ENCODE results near the gene VPS11. TPM values are rescaled to one million over a fixed set of nuclear protein-coding genes. Genes with fewer than 3 reads are reported as not detected.

The VPS11 gene
- total RNA-seq (ENCODE audit: unreplicated experiment): 32.7 TPM
- long read RNA-seq, transcript VPS11-208 (16 exons, 3,313 nt): major isoform, 7 of 10 reads
- long read RNA-seq, partial matches to known transcripts: 3 of 10 reads
- long read RNA-seq, other reads (novel, unspliced or antisense): 0 of 10 reads

DNA sequence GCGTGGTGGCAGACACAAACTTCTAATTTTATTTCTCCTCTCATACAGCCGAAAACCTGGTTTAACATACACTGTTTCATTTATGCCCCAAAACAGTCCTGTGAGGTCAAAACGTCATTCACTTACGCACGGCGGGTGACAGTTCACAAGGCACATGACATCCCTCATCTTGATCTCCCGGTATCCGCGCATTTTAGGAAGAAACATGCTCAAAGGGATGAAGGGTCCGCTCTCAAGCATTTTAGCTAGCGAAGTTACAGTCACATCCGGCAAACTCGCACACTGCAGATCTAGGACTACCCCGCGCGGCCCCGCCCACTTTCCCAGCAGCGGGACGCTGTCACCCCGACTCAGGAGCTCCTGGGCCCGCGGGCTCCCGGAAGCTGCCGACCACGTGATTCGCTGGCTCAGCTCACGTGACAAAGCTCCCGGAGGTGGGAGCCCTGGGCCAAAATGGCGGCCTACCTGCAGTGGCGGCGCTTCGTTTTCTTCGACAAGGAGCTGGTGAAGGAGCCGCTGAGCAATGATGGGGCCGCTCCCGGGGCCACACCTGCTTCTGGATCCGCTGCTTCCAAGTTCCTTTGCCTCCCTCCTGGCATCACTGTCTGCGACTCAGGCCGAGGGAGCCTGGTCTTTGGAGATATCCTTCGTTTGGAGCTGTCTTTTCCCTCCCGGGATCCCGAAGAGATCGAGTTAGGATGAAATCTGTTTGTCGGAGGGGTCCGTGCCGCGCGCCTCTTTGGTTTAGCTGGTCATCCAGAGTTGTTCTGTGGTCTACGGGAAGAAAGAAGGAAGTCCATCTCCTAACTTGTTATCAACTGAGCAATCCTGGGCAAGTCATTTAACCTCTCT lies at the start of gene VPS11:
TSS of gene VPS11 (plus strand) at position 448 of the 852 bp plus-strand sequence. CDS start at position 454, 6 bp downstream.
- H3K27ac Mint-ChIP-seq (ENCODE audit: unreplicated experiment): peak within 1 kb of the TSS; percentile 92
- peaks cover 7% of the 10 kb centered on the region for H3K27me3 Mint-ChIP-seq (ENCODE audit: unreplicated experiment)
- DNase-seq (ENCODE audit: low spot score): peak; percentile 95
- peak within 1 kb of the TSS; percentile 99 for H3K4me3 Mint-ChIP-seq (ENCODE audit: unreplicated experiment)
- H3K4me1 Mint-ChIP-seq (ENCODE audit: unreplicated experiment): peaks cover 14% of the 10 kb centered on the region
- no peaks in the 10 kb centered on the region for H3K9me3 Mint-ChIP-seq (ENCODE audit: unreplicated experiment)
- H3K36me3 Mint-ChIP-seq (ENCODE audit: low read depth, unreplicated experiment): peaks cover 8% of the 10 kb centered on the region
- no peak for TF ChIP-seq CTCF (IDR thresholded peaks at IDR 0.05; ENCODE audit: unreplicated experiment)

DNA sequence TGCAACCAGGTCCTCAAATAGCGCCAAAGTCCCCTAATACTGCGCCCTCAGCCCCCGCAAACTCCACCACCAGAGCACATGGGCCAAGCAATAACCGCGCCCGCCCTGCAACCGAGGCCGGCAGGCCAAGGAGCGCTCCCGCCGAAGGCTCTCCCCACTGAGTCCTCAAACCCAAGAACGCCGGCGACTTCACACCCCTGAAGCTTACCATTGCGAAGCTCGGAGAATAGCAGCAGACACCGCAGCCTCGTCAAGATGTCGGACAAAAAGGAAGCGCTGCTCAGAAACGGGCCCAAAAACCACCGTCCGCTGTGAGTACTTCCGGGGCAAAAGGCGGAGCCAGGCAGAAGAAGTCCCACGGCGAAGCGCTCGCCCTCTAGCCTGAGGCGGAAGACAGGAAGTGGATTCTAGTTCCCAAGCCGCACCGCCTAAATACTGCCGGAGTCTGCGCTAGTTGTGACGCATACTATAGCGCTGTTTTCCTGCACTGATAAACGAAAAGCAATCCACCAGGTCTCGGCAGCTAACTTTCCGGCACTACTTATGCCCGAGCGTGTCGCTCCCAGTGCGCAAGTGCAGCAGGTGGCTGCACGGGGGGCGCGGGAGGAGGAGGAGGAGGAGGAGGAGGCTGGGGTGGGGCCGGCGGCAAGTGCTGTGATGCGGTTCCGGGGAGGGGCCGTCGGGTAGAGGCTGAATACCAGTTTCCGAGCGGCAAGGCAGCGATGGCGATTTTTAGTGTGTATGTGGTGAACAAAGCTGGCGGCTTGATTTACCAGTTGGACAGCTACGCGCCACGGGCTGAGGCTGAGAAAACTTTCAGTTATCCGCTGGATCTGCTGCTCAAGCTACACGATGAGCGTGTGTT lies 49.3 kb upstream of the VPS11 start, which contains the start of the genes RPS25 and TRAPPC4:
TSS of gene RPS25 (minus strand) at position 270 of the 865 bp plus-strand sequence. CDS start at position 211, 59 bp downstream.
TSS of gene TRAPPC4 (plus strand) at position 693 of the 865 bp plus-strand sequence. CDS start at position 723, 30 bp downstream.
- peaks cover 4% of the 10 kb centered on the region for H3K27me3 Mint-ChIP-seq (ENCODE audit: unreplicated experiment)
- H3K36me3 Mint-ChIP-seq (ENCODE audit: low read depth, unreplicated experiment): peaks cover 25% of the 10 kb centered on the region
- no peaks in the 10 kb centered on the region for H3K9me3 Mint-ChIP-seq (ENCODE audit: unreplicated experiment)
- peak within 1 kb of the TSS; percentile 100 for H3K4me3 Mint-ChIP-seq (ENCODE audit: unreplicated experiment)
- peak within 1 kb of the TSS; percentile 86 for H3K27ac Mint-ChIP-seq (ENCODE audit: unreplicated experiment)
- H3K4me1 Mint-ChIP-seq (ENCODE audit: unreplicated experiment): peaks cover 14% of the 10 kb centered on the region
- peak; percentile 88 for DNase-seq (ENCODE audit: low spot score)
- no peak for TF ChIP-seq CTCF (IDR thresholded peaks at IDR 0.05; ENCODE audit: unreplicated experiment)

DNA sequence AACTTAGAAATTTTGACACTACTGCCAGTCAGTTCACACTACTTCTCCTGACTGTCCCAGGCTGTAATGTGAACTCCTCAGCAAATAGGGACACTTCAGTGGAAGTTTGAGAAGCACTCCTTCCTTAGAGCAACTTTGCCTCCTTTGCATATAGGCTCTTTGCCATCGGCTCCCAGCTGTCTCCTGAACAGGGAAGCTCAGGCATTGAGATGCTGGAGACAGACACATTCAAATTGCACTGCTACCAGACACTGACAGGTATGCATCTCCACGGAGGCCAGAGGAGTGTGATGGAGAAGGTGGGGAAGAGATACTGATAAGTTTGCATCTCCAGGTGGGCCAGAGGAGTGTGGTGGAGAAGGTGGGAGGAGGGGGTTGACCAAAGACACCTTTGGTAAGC lies 47.6 kb upstream of the VPS11 start:
- H3K9me3 Mint-ChIP-seq (ENCODE audit: unreplicated experiment): no peaks in the 10 kb centered on the region
- peak overlapping the region; percentile 100 for H3K4me3 Mint-ChIP-seq (ENCODE audit: unreplicated experiment)
- peaks cover 32% of the 10 kb centered on the region for H3K36me3 Mint-ChIP-seq (ENCODE audit: low read depth, unreplicated experiment)
- TF ChIP-seq CTCF (IDR thresholded peaks at IDR 0.05; ENCODE audit: unreplicated experiment): no peak
- peaks cover 31% of the 10 kb centered on the region for H3K4me1 Mint-ChIP-seq (ENCODE audit: unreplicated experiment)
- DNase-seq (ENCODE audit: low spot score): no peak
- H3K27ac Mint-ChIP-seq (ENCODE audit: unreplicated experiment): no peak overlapping the region
- H3K27me3 Mint-ChIP-seq (ENCODE audit: unreplicated experiment): peaks cover 4% of the 10 kb centered on the region

- peaks cover 4% of the 10 kb centered on the region for H3K27me3 Mint-ChIP-seq (ENCODE audit: unreplicated experiment)
- peaks cover 34% of the 10 kb centered on the region for H3K36me3 Mint-ChIP-seq (ENCODE audit: low read depth, unreplicated experiment)
- no peak for DNase-seq (ENCODE audit: low spot score)
- no peak for TF ChIP-seq CTCF (IDR thresholded peaks at IDR 0.05; ENCODE audit: unreplicated experiment)
- H3K27ac Mint-ChIP-seq (ENCODE audit: unreplicated experiment): no peak overlapping the region
- H3K9me3 Mint-ChIP-seq (ENCODE audit: unreplicated experiment): no peaks in the 10 kb centered on the region
- no peak overlapping the region for H3K4me3 Mint-ChIP-seq (ENCODE audit: unreplicated experiment)
- H3K4me1 Mint-ChIP-seq (ENCODE audit: unreplicated experiment): peaks cover 37% of the 10 kb centered on the region
Measured at GRCh38 chr11:119021631-119022030, 46.0 kb upstream of the VPS11 start.
